ENCODE measurements around the gene SOWAHA.

GRCh38 chr5:132778129-132778528 lies 35.0 kb upstream of the SOWAHA start:
- TF ChIP-seq CTCF (IDR thresholded peaks at IDR 0.05 in 2 of 3, conservative IDR thresholded peaks at IDR 0.05 in 1 of 3; ENCODE audit: borderline replicate concordance in 1 of 3, insufficient read depth in 1 of 3, low read depth in 2 of 3, low read length in 2 of 3) (no peak), YY1 (IDR thresholded peaks at IDR 0.05; ENCODE audit: extremely low read depth, insufficient replicate concordance, low read depth, low read length) (no peak), ZNF274 (IDR thresholded peaks at IDR 0.05; ENCODE audit: low read depth, low read length) (no peak)

Measured in HCT116 (cell line).